ENCODE results near the gene FOXO1.

DNA sequence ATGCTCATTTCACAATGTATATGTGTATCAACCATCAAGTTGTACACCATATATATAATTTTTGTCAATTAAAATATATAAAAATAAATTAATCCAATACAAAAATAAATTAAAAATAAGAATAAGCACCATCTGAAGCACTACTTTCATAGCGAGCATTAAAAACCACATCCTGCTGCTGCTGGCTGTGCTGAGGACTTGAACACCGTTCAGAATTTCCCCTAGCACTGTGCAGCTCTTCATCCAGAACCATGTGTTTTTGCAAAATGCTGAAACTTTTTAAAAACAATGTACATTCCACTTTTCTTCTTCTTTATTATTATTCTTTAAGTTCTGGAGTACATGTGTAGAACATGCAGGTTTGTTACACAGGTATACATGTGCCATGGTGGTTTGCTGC is 40.0 kb upstream of the FOXO1 start:
- TF ChIP-seq CTCF (conservative IDR thresholded peaks at IDR 0.05 in 1 of 2, IDR thresholded peaks at IDR 0.05 in 1 of 2; ENCODE audit: low read depth in 1 of 2, low read length in 2 of 2): no peak
- TF ChIP-seq EZH2 (IDR thresholded peaks at IDR 0.05; ENCODE audit: low read length, missing control alignments): no peak
